Measurements from ENCODE around the gene ATP1A3. TPM values are rescaled to one million over a fixed set of nuclear protein-coding genes. Genes with fewer than 3 reads are reported as not detected.

The ATP1A3 gene
- total RNA-seq, 6 donors from 2014 or later = under 0.01 to 0.51 (median 0.15) TPM; not detected in 2

- no peaks in the 10 kb centered on the region for H3K9me3 ChIP-seq
- H3K36me3 ChIP-seq = no peaks in the 10 kb centered on the region
- DNase-seq (no peak), ATAC-seq (ENCODE audit: low FRiP score in 2 of 2) (no peak)
- peaks cover 8 to 13% (median 11%) of the 10 kb centered on the region in 4 donors for H3K4me1 ChIP-seq
- no peak overlapping the region for H3K4me3 ChIP-seq
- peaks cover 0 to 21% (median 11%) of the 10 kb centered on the region in 4 donors for H3K27me3 ChIP-seq
- WGBS, 2 donors = 85 to 88% methylated on average over 4 of the region's 4 CpGs
- no peak overlapping the region for H3K27ac ChIP-seq
- TF ChIP-seq, protein P1, sequence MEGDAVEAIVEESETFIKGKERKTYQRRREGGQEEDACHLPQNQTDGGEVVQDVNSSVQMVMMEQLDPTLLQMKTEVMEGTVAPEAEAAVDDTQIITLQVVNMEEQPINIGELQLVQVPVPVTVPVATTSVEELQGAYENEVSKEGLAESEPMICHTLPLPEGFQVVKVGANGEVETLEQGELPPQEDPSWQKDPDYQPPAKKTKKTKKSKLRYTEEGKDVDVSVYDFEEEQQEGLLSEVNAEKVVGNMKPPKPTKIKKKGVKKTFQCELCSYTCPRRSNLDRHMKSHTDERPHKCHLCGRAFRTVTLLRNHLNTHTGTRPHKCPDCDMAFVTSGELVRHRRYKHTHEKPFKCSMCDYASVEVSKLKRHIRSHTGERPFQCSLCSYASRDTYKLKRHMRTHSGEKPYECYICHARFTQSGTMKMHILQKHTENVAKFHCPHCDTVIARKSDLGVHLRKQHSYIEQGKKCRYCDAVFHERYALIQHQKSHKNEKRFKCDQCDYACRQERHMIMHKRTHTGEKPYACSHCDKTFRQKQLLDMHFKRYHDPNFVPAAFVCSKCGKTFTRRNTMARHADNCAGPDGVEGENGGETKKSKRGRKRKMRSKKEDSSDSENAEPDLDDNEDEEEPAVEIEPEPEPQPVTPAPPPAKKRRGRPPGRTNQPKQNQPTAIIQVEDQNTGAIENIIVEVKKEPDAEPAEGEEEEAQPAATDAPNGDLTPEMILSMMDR (IDR thresholded peaks at IDR 0.05) = no peak
- TF ChIP-seq POLR2A (IDR thresholded peaks at IDR 0.05) = no peak
- no peak for TF ChIP-seq EP300 (IDR thresholded peaks at IDR 0.05)
Observed at GRCh38 chr19:41990028-41990427, 4.0 kb downstream of the ATP1A3 start.

GRCh38 chr19:41988947-41989346, 5.1 kb downstream of the ATP1A3 start:
- DNase-seq = no peak
- H3K4me3 ChIP-seq = no peak overlapping the region
- H3K27ac ChIP-seq = no peak overlapping the region
- no peak for ATAC-seq (ENCODE audit: low FRiP score in 2 of 2)
- no peaks in the 10 kb centered on the region for H3K9me3 ChIP-seq
- no peak for TF ChIP-seq EP300 (IDR thresholded peaks at IDR 0.05)
- TF ChIP-seq POLR2AphosphoS5 (IDR thresholded peaks at IDR 0.05) = no peak
- no peaks in the 10 kb centered on the region for H3K36me3 ChIP-seq
- H3K4me1 ChIP-seq = peaks cover 4 to 7% (median 5%) of the 10 kb centered on the region in 4 donors
- 88 to 89% methylated on average over 9 of the region's 9 CpGs for WGBS, 2 donors
- peaks cover 0 to 11% (median 5%) of the 10 kb centered on the region in 4 donors for H3K27me3 ChIP-seq

DNA sequence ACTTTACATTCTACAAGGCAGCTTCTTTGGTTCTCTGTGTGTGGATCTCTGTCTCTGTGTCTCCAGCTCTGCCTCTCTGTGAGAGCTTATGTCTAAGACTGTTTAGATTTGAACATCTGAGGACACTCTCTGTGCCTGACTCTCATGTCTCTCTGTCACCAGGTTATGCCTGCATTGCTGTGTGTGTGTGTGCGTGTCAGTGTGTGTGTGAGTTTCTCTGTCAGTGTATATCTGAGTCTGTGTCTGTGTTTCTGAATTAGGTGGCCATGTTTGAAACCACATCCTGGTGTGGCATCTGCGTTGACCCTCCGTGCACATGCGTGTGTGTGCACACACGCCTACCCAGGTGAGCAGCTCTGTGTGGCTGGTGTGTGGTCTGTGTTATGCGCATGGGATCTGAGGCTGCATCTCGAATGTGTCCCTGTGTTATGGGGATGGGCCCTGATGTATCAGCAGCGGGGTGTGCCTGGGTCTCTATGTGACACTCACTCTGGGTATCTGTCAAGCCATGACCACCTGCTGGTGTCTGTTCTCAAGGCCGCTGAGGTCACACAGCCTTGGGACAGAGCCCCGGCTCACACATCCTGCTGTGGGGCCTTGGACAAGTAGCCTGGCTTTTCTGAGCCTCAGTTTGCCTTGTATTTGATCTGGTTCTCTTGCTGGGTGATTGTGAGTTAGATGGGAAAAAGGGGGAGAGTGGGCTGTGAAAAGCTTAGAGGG, 6.7 kb downstream of the ATP1A3 start:
- no peaks in the 10 kb centered on the region for H3K9me3 ChIP-seq
- H3K36me3 ChIP-seq = no peaks in the 10 kb centered on the region
- no peak overlapping the region for H3K4me3 ChIP-seq
- ATAC-seq (ENCODE audit: low FRiP score in 2 of 2) = no peak
- WGBS, 2 donors = 84 to 86% methylated on average over 9 of the region's 10 CpGs
- no peaks in the 10 kb centered on the region for H3K4me1 ChIP-seq
- no peak for DNase-seq
- TF ChIP-seq POLR2AphosphoS5 (IDR thresholded peaks at IDR 0.05) = no peak
- TF ChIP-seq POLR2A (IDR thresholded peaks at IDR 0.05) = no peak
- peaks cover 0 to 3% (median 0%) of the 10 kb centered on the region in 4 donors for H3K27me3 ChIP-seq
- H3K27ac ChIP-seq = no peak overlapping the region

DNA sequence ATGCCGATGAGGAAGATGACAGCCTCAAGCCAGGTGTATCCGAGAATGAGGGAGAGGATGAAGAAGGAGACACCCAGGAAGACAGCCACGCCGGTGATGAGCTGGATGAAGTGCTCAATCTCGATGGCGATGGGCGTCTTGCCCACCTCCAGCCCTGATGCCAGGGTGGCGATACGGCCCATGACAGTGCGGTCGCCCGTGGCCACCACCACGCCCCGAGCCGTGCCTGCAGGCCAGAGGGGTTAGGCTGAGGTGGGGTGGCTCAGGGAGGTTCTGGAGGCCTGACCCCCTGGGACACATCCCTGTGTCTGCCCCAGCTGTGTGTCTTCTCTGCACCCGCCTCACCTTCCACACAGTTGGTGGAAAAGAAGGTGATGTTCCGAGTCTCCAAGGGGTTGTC, 9.1 kb downstream of the ATP1A3 start:
- DNase-seq (peak in 1 of 2 donors; percentile 66), ATAC-seq (ENCODE audit: low FRiP score in 2 of 2) (peak in 1 of 2 donors; percentile 20)
- Histone ChIP-seq H3K4me3 (no peak overlapping the region), H3K27me3 (no peaks in the 10 kb centered on the region), H3K36me3 (no peaks in the 10 kb centered on the region), H3K9me3 (no peaks in the 10 kb centered on the region), H3K4me1 (no peaks in the 10 kb centered on the region), H3K27ac (no peak overlapping the region)
- TF ChIP-seq POLR2AphosphoS5 (IDR thresholded peaks at IDR 0.05) (no peak), POLR2A (IDR thresholded peaks at IDR 0.05) (no peak), EP300 (IDR thresholded peaks at IDR 0.05) (no peak)
- TF ChIP-seq, protein P1 (IDR thresholded peaks at IDR 0.05) = no peak
- WGBS, 2 donors = 82 to 92% methylated on average over 17 of the region's 17 CpGs

GRCh38 chr19:41981724-41982123, 12.3 kb downstream of the ATP1A3 start:
- Histone ChIP-seq H3K27me3 (no peaks in the 10 kb centered on the region), H3K27ac (no peak overlapping the region), H3K4me3 (no peak overlapping the region), H3K9me3 (no peaks in the 10 kb centered on the region), H3K36me3 (no peaks in the 10 kb centered on the region), H3K4me1 (no peaks in the 10 kb centered on the region)
- TF ChIP-seq, protein P1 (IDR thresholded peaks at IDR 0.05) = no peak
- DNase-seq = peak in 1 of 2 donors; percentile 55
- no peak for ATAC-seq (ENCODE audit: low FRiP score in 2 of 2)
- 83 to 85% methylated on average over 5 to 15 of the region's 15 CpGs for WGBS, 2 donors

- ATAC-seq (ENCODE audit: low FRiP score in 2 of 2) (peak in 1 of 2 donors; percentile 21), DNase-seq (peak in 1 of 2 donors; percentile 61)
- Histone ChIP-seq H3K36me3 (no peaks in the 10 kb centered on the region), H3K27me3 (no peaks in the 10 kb centered on the region), H3K4me3 (no peak overlapping the region), H3K9me3 (no peaks in the 10 kb centered on the region), H3K4me1 (no peaks in the 10 kb centered on the region), H3K27ac (no peak overlapping the region)
- WGBS, 2 donors = 79 to 87% methylated on average over 12 to 17 of the region's 17 CpGs
- no peak for TF ChIP-seq POLR2A (IDR thresholded peaks at IDR 0.05)
- no peak for TF ChIP-seq POLR2AphosphoS5 (IDR thresholded peaks at IDR 0.05)
- TF ChIP-seq, protein P1 (IDR thresholded peaks at IDR 0.05) = no peak
- no peak for TF ChIP-seq EP300 (IDR thresholded peaks at IDR 0.05)
Observed at GRCh38 chr19:41978470-41978869, 15.6 kb downstream of the ATP1A3 start.
